Measurements from ENCODE around the gene LRP5.
"Not testable (repeated sequence)": the region's sequence is repeated elsewhere in the genome, so short reads cannot be mapped to it uniquely, and the experiment has no call there.

LRP5 gene

DNA sequence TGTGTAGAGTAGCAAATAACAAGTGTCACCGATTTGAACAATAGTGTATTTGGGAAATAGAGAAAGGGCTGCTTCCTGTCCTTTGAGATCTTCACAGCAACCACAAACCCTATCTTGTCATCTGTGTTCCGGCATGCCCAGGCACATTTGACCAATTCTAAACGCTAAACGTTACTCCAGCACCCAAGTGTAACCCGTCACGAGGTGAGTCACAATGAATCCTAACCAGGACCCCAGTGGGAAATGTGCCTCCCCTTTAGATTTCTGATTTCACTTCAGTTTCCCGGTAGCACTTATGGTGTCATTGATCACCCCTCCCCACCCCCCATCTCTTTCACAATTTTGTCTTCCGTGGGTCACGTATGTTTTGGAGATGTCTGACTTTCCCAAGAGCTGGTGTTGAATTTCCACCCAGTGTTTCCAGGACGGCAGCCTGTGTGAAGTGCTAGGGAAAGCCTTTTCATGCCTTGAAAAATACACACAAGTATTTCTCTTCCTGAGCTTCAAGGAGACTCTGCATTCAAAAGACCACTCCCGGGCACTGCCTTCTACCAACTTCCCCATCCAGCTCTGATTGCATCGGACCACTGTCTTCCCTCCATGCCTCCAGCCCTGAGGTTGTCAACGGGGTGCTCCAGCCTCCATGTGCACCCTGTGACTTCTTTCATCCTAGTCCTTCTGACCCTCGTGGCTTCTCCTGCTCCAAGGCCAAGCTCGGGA lies 30.1 kb upstream of the LRP5 start:
- peak; percentile 16 to 18 for DNase-seq

GRCh38 chr11:68282861-68283230 lies 29.5 kb upstream of the LRP5 start:
- no peak for DNase-seq

DNA sequence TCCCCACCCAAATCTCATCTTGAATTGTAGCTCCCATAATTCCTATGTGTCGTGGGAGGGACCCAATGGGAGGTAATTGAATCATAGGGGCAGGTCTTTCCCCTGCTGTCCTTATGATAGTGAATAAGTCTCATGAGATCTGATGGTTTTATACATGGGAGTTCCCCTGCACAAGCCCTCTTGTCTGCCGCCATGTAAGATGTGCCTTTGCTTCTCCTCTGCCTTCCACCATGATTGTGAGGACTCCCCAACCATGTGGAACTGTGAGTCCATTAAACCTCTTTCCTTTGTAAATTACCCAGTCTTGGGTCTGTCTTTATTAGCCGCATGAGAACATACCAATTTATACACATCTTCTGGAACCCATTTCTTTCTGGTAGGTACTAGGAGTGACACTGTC lies 27.8 kb upstream of the LRP5 start:
- DNase-seq = not testable (repeated sequence)

- DNase-seq = no peak
Measured at GRCh38 chr11:68287419-68287818, 25.0 kb upstream of the LRP5 start.

DNA sequence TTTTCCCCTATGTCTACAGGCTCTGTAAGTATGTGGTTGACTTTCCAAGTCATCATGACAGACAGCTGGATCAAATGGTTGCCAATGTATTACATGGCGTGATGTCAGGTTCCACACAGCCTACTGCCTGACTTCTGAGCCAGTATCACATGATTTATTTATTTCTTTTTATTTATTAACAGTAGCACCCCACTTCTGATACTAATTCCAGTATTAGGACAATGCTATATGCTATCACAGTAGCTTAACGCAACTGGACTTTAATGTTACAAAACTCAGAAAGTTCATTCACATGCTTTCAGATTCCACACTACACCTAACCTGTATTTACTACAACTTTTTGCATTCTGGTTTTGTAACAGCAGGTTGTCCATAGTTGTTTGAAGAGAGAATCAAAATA lies 22.9 kb upstream of the LRP5 start:
- DNase-seq = no peak

GRCh38 chr11:68293708-68294107 lies 18.7 kb upstream of the LRP5 start:
- DNase-seq = no peak

DNA sequence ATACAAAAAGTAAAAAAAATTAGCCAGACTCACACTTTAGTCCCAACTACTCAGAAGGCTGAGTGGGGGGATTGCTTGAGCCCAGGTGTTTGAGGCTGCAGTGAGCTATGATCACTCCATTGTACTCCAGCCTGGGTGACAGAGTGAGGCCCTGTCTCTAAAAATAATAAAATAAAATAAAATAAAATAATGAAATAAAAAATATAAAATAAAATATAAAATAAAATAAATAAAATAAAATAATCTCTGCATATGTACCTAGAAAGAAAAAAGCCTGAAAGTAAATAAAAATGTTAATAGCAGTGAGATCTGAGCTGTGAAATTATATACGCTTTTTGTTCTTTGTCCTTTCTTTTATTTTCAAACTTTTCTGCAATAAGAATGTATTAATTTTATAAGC lies 17.1 kb upstream of the LRP5 start:
- no peak for DNase-seq

GRCh38 chr11:68295940-68296339 lies 16.5 kb upstream of the LRP5 start:
- DNase-seq = no peak

- no peak for DNase-seq
Measured at GRCh38 chr11:68296344-68297051, 15.9 kb upstream of the LRP5 start.

- no peak for DNase-seq
Measured at GRCh38 chr11:68297052-68297378, 15.4 kb upstream of the LRP5 start.

DNA sequence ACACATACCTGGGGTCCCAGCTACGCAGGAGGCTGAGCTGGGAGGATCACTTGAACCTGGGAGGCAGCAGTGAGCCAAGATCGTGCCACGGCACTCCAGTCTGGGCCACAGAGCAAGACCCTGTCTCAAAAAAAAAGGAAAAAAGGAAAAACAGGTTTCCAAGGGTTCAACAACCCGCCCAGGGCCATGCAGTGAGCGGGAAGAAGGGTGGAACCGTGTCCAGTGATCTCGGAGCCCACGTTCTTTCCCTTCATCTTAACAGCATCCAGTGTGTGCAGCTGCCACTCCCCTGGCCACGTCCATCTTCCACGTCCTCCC lies 14.9 kb upstream of the LRP5 start:
- no peak for DNase-seq

GRCh38 chr11:68297812-68298658 lies 14.4 kb upstream of the LRP5 start:
- DNase-seq = peak; percentile 56 to 69

- no peak for DNase-seq
Measured at GRCh38 chr11:68298659-68299516, 13.5 kb upstream of the LRP5 start.

DNA sequence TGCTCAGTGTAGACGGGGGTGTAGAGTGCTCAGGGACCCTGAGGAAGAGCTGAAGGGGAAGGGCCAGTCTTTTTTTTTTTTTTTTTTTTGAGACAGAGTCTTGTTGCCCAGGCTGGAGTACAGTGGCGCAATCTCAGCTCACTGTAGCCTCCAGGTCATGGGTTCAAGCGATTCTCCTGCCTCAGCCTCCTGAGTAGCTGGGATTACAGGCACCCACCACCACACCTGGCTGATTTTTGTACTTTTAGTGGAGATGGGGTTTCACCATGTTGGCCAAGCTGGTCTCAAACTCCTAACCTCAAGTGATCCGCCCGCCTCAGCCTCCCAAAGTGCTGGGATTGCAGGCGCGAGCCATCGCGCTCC lies 12.9 kb upstream of the LRP5 start:
- DNase-seq = not testable (repeated sequence)

GRCh38 chr11:68300076-68300830 lies 12.1 kb upstream of the LRP5 start:
- no peak for DNase-seq

- no peak for DNase-seq
Measured at GRCh38 chr11:68302256-68302655, 10.1 kb upstream of the LRP5 start.

DNA sequence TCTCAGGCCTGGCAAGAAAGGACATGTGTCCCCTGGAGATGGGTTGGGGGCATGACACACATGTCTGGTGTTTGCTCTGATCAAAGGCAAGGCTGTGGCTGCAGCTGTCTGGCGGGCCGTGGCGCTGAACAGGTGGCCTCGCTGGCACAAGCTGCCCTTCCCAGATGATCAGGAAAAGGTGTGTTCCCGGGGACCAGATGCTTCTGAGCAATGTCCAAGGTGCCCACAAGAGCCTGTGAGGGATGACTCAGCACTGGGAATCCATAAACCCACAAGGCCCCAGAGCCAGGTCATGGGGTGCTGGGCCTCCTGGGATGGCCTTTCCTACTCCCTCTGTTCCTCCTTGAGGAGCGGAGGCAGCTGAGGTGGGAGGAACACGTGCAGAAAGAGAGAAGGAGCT lies 9.7 kb upstream of the LRP5 start:
- DNase-seq = no peak

GRCh38 chr11:68303083-68303482 lies 9.3 kb upstream of the LRP5 start:
- DNase-seq = no peak

DNA sequence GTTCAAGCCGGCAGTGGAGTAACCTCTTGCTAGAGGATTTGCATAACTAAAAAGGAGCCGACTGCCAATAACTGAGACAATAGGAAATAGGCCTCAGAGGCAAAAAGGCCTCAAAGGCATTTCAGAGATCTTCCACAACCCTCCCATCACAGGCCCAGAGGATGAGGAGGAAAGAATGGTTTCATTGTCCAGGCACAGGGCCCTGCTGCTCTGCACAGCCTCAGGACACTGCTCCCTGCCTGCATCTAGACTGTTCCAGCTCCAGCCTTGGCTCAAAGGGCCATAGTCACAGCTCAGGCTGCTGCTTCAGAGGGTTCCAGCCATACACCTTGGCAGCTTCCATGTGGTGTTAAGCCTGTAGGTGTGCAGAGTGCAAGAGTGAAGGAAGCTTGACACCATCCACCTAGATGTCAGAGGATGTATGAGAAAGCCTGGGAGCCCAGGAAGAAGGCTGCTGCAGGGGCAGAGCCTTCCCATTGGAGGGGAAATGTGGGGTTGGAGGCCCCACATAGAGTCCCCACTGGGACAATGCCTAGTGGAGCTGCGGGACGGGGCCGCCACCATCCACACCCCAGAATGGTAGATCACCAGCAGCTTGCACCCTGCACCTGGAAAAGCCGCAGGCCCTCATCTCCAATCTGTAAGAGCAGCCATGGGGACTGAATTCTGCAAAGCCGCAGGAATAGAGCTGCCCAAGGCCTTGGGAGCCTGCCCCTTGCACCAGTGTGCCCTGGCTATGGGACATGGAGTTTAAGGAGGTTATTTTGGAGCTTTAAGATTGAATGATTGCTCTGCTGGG lies 8.2 kb upstream of the LRP5 start:
- DNase-seq = no peak

GRCh38 chr11:68306636-68307035 lies 5.8 kb upstream of the LRP5 start:
- DNase-seq = no peak

- no peak for DNase-seq
Measured at GRCh38 chr11:68308068-68308467, 4.3 kb upstream of the LRP5 start.

All from activated CD4-positive, alpha-beta T cell treated with anti-CD3 and anti-CD28 coated beads for 4 hours (primary cell).